Stimulated activated CD8-positive, alpha-beta memory T cell treated with anti-CD3 and anti-CD28 coated beads, Interleukin-12 subunit alpha, Interleukin-12 subunit beta, amount 100 ng/mL, for 24 hours (primary cell): ENCODE data around the gene DMGDH.

Experiments used
- DNase-seq: peaks from one replicate; pipeline ENCODE4 v3.0.0-alpha.2; 2020; ENCODE audit errors: extremely low read depth

The DMGDH gene

GRCh38 chr5:79062436-79062835, 7.0 kb downstream of the DMGDH start:
- DNase-seq = no peak

- DNase-seq = no peak
These were observed 9.8 kb downstream of the DMGDH start for GRCh38 chr5:79059674-79060073.

DNA sequence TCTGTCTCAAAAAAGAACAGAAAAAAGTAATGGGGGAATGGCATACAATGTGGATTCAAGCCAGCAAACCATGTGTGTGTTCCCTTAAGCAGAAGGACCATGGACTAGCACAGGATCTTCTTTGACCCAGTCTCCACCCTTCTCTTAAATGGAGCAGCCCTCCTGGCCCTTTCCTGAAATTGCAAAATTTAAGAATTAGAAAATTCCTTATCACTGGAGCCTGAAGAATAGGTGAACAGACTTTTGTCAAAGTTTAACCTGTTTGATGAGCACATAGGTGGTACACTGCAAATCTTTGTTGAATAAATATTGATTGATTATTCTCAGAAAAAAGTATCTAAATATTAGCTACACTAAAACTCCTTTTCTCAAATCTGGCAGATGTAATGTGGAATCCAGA, 12.6 kb downstream of the DMGDH start:
- DNase-seq = no peak

GRCh38 chr5:79055017-79055416, 14.5 kb downstream of the DMGDH start:
- DNase-seq = no peak

DNA sequence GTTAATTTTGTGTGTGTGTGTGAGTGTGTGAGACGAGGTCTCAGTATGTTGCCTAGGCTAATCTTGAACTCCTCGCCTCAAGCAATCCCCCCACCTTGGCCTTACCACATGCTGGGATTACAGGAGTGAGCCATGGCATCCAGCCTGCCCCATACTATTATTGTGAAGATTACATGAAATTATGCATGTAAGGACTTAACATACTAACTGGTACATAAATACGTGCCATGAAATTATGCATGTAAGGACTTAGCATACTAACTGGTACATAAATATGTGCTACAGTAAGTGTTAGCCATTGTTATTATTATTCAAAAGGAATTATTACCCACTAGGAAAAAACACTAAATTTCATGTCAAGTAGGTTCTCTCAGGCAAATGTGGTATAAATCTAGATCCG, 16.2 kb downstream of the DMGDH start:
- DNase-seq = no peak

DNA sequence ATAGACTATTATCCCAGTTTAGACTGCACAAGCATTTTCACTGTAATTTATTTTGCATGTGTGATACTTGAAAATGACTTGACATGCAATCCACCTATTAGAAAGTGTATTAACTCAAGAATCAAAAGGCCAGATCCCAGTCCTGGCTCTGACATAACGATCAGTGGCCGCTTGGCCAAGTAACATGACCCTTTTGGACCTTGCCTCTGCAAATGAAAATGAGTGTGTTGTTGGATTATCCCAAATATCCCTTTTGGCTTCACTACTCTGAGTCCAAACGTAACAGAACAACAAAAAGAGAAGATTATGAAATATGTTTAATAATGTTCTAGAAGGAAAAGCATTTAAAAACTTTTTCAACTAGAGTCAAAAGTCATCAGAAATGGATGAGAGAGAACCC, 19.0 kb downstream of the DMGDH start:
- no peak for DNase-seq

GRCh38 chr5:79048437-79048836, 21.0 kb downstream of the DMGDH start:
- no peak for DNase-seq

DNA sequence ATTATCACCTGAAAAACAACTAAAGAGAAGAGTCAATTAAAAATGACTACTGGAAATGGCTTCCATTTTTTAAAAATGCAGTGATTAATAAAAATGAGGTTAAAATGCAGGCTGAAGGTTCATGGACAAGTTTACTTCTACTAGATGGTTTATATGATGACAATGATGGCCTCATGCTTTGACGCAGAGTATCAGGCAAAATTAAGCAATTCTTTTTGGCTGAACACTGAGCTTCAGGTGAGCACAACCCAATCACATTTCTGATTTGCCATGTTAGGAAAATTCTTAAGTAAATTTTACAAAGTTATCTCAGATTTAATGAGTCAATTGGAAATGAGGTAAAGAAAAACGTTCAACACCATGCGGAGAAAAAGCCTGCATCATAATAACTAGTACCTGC, 22.3 kb downstream of the DMGDH start:
- DNase-seq = no peak

DNA sequence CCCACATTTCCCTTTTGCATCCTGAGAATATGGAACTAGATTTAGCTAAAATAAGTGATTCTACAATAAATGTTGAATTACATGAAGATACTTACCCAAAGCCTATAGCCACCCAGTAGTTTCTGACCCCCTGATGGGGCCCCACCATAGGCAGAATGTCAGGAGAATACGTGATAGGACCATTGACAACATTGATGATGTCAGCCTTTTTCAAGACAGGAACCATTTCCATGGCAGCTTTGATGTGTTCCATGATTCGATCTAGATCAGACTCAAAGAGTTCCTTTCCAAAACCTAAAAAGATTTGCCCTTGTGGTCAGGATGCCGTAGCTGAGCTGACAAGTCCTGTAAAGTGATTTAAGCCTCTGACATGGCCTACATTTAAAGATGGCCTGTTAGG, 27.3 kb downstream of the DMGDH start:
- DNase-seq = no peak

DNA sequence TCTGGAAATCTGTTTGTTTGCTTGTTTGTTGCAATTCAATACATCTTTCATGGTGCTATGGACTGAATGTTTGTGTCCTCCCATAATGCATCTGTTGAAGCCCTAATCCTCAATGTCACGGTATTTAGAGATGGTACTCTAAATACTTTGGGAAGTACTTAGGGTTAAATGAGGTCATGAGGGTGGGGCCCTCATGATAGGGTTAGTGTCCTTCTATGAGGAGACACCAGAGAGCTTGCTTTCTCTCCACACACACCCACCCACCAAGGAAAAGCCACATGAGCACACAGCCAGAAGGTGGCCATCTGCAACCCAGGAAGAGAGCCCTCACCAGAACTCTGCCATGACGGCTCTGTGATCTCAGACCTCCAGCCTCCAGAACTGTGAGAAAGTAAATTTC, 32.7 kb downstream of the DMGDH start:
- DNase-seq = no peak

GRCh38 chr5:79035237-79035636, 34.2 kb downstream of the DMGDH start:
- DNase-seq = no peak

- no peak for DNase-seq
These were observed 36.7 kb downstream of the DMGDH start for GRCh38 chr5:79032782-79033181.

DNA sequence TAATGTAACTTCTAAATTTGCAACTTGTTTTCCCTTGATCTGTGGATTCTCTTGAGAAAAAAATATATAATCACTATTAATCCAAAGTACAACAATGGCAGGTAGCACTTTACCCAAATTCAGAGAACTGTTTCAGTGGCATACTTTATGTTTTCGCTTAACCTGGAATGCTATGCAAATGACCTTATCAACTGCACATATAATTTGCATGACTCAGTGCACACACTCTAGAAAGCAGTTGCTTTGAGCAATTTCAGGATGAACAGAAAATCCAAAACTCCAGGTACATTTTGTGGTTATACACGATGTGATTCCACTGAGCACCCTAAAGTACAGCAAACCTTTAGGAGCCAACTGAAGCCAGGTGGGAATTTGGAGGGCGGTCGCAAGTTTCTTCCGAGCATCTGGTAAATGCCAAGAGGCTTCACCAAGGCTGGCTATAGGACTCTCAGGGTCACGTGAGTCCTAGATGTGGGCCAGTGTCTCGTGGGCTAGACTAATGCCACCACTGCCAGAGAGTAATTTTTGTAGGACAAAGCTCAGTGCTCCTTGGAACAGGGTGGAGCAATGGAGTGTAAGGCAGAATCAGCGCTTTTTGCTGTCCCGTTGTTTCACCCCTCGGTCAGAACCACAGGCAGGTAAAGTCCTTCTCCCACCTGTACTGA, 37.3 kb downstream of the DMGDH start:
- no peak for DNase-seq

- no peak for DNase-seq
These were observed 38.0 kb downstream of the DMGDH start for GRCh38 chr5:79031485-79031867.

DNA sequence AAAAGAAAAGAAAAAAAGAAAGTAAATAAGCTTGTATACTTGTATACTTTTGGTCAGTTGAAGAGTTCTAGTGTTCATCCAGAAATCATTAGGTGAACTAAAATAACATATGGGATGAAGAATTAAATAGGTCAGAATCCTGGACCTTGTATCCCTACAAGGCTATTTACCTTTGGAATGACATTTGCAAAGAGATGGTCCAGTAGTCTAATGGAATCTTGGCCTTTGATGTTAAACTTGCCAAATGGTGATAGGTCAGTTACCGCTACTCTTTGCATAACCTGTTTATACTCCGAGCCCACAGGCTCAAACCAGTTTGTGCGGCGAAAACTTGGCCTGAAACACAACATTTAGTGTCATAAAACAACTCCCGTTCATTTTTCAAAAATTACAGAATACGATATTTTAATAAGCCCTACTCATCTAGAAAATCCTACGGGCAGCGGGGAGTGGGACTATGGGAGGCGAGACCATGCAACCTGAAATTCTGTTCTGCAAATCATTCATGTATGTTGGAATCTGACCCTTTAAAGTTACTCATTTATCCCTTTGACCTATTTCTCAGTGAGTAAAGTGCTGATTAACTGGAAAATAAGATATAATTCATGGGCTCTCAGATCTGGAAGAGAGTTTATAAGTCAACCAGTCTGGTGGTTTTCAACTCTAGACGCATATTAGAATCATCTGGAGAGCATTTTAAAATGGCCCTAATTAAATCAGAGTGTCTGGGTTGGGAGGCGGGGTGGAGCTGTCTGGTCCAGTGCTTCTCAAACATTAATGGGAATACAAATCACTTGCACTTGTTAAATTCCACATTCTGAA, 38.6 kb downstream of the DMGDH start:
- no peak for DNase-seq

DNA sequence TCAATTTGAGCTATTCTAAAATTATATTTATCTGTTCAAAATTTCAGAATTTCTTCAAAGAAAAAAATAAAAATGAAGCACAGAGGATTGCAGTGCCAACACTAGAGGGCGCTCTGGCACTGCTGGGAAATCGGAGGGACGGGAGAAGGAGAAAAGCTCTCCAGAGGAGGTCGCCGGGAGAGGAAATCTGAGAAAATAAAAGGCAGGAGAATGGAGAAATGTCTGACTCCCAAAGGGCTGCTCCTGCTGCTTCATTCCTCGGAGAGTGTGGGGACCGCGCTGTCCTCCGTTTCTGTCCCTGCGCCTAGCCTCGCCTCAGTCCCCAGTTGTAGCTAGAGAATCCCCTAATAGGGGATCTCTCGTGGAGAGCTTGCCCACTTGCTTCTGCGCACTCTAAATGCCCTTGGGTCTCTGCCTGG, 44.4 kb downstream of the DMGDH start:
- DNase-seq = peak; percentile 5

- no peak for DNase-seq
These were observed 45.5 kb downstream of the DMGDH start for GRCh38 chr5:79023947-79024346.

DNA sequence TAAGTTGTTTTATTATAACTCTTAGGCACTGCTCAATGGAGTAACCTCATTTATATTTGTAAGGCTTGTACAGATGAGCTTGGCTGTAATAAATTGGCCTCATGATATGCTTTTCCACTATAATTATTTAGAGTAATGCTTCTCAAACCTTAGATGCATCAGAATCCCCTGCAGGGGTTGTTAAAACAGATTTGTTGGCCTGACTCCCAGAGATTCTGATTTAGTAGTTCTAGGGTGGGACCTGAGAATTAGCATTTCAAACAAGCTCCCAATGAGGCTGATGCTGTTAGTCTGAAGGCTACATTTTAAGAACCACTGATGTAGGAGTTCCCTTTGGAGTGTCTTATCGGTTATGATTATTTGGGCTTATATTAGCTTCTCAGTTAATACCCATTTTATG, 46.1 kb downstream of the DMGDH start:
- DNase-seq = no peak

GRCh38 chr5:79022771-79023170, 46.7 kb downstream of the DMGDH start:
- DNase-seq = no peak

GRCh38 chr5:79021753-79022152, 47.7 kb downstream of the DMGDH start:
- DNase-seq = no peak

DNA sequence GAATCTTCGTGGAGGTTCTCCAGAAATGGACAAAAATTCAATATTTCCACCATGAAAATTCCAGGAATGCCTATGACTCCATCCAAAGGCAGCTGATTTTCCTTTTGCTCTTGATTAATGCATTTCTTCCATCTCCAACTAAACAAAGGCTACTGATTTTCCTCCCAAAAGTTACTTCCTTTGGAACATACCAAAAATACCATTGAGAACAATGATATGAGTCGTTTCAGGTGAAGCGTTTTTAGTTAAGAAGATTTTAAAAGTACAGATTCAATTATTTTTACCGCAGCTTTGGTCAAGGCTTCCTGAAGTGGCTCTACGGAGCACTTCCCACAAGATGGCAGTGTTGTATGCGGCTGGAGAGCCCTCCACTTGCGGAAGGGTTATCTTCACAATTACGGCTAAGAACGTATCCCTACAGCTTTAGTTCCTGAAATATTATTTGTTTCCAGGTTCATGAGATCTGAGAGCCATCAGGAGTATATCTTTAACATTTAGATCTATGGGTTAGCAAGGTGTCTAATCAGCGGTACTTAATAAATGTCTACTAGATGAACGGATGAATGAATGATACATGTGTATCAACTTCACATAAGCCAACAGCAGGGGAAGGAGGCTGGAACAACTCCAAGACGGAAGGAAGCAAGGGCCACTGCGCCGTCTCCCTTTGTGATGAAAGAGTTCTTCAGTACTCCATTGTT, 48.5 kb downstream of the DMGDH start:
- DNase-seq = no peak

GRCh38 chr5:79014631-79015030, 54.8 kb downstream of the DMGDH start:
- DNase-seq = no peak

DNA sequence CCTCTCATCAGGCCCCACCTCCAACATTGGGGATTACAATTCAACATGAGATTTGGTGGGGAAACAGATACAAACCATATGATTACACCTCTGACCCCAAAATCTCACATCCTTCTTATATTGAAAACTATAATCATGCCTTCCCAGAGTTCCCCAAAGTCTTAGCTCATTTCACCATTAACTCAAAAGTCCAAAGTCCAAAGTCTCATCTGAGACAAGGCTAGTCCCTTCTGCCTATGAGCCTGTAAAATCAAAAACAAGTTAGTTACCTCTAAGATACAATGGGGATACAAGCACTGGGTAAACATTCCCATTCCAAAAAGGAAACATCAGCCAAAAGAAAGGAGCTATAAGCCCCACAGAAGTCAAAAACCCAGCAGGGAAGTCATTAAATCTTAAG, 57.6 kb downstream of the DMGDH start:
- no peak for DNase-seq
